ENCODE data around the gene GCKR.

DNA sequence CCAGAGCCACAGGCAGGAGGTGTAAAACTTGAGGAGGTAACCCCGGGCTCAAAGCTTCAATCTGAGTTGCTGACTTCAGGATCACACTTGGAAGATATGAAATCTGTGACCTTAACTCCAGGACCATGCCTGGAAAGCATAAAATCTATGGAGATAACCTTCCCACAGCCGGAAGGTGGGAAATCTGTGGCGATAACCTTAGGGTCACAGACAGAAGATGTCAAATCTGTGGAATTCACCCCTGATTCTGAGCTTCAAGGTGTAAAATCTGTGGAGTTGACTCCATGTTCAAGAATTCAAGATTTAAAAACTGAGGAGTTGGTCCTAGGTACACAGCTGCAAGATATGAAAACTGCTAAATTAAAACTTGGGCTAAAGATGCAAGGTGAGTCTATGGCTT is 74.6 kb downstream of the GCKR start:
- no peak for TF ChIP-seq POLR2AphosphoS5 (IDR thresholded peaks at IDR 0.05)
- no peak for TF ChIP-seq POLR2A (IDR thresholded peaks at IDR 0.05)
- TF ChIP-seq, protein P1, sequence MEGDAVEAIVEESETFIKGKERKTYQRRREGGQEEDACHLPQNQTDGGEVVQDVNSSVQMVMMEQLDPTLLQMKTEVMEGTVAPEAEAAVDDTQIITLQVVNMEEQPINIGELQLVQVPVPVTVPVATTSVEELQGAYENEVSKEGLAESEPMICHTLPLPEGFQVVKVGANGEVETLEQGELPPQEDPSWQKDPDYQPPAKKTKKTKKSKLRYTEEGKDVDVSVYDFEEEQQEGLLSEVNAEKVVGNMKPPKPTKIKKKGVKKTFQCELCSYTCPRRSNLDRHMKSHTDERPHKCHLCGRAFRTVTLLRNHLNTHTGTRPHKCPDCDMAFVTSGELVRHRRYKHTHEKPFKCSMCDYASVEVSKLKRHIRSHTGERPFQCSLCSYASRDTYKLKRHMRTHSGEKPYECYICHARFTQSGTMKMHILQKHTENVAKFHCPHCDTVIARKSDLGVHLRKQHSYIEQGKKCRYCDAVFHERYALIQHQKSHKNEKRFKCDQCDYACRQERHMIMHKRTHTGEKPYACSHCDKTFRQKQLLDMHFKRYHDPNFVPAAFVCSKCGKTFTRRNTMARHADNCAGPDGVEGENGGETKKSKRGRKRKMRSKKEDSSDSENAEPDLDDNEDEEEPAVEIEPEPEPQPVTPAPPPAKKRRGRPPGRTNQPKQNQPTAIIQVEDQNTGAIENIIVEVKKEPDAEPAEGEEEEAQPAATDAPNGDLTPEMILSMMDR (IDR thresholded peaks at IDR 0.05) = no peak
